ENCODE measurements around the gene CCDC197. TPM values are rescaled to one million over a fixed set of nuclear protein-coding genes. Genes with fewer than 3 reads are reported as not detected.

The CCDC197 gene
- polyA plus RNA-seq, 6 donors from 2014 or later = not detected

DNA sequence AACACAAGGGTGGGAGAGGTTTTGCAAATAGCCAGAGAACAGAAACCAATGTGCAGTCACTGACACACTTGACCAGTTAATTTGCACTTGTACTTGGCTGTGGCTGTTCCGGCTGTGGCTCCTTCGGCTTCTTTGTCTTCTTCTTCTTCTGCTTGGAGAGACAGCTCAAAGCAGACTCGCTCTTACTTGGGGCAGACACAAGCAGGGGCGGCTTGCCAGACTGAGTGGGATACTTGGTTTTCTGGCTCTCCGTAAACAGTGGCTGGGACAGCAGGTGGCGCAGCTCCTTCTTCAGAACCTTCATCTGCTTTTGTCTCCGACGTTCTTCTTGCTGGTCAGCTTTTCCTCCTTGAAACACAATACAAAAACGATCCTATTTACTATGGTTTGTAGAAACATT lies 54.0 kb downstream of the CCDC197 start:
- Mint-ChIP-seq H3K4me1 (peaks cover 2 to 12% (median 7%) of the 10 kb centered on the region in 3 donors), H3K4me3 (peak overlapping the region in 1 of 8 donors; percentile 9), H3K9me3 (no peaks in the 10 kb centered on the region), H3K27ac (peak overlapping the region in 4 of 6 donors; percentile 31 to 72 (median 55)), H3K36me3 (peaks cover 37 to 47% of the 10 kb centered on the region in 2 donors), H3K27me3 (no peaks in the 10 kb centered on the region)
- no peak for DNase-seq
- ATAC-seq (ENCODE audit: low read depth in 2 of 2) = no peak

DNA sequence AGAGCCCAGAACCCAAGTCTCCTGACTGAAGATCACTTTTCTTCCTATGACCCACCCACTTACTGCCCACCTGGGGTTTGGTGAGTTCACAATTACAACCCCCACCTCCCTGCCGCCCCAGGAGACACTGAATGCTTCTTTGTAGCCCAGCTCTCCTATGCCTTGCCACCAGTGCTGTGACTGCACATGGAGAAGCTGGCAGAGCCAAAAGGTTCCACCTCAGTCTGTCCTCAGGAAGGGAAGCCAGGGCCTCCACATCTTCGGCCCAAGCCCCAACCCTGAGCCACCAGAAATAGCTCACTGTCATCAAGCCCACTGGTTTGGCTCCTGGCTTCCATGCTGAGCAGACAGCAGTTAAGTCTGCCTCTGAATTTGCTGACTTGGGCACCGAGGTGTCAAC lies 54.7 kb downstream of the CCDC197 start:
- H3K36me3 Mint-ChIP-seq = peaks cover 44 to 48% of the 10 kb centered on the region in 2 donors
- H3K9me3 Mint-ChIP-seq = no peaks in the 10 kb centered on the region
- peak overlapping the region in 3 of 6 donors; percentile 31 to 56 (median 52) for H3K27ac Mint-ChIP-seq
- peaks cover 2 to 12% (median 10%) of the 10 kb centered on the region in 3 donors for H3K4me1 Mint-ChIP-seq
- H3K4me3 Mint-ChIP-seq = no peak overlapping the region
- DNase-seq = no peak
- no peaks in the 10 kb centered on the region for H3K27me3 Mint-ChIP-seq
- no peak for ATAC-seq (ENCODE audit: low read depth in 2 of 2)

DNA sequence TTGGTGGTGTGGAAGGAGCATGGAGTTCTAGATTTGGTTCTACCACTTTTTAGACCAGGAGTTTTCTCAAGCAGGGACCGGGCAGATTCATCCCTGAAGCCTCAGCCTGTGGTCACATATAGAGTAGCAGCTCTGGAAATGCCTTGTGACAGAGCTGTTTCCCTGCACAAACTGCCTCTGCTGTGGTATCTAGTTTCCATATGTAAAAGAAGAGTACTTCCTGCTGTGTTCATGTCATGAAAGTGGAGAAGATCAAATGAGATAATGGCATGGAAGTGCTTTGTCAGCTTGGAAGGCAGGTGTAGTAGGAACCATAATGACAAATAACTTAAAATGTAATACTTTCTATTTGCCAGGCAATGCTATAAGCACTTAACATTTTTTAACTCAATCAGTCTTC lies 55.1 kb downstream of the CCDC197 start:
- Mint-ChIP-seq H3K4me1 (peaks cover 2 to 12% (median 12%) of the 10 kb centered on the region in 3 donors), H3K27me3 (no peaks in the 10 kb centered on the region), H3K27ac (peak overlapping the region in 3 of 6 donors; percentile 31 to 93 (median 52)), H3K9me3 (no peaks in the 10 kb centered on the region), H3K4me3 (no peak overlapping the region), H3K36me3 (peaks cover 44 to 48% of the 10 kb centered on the region in 2 donors)
- DNase-seq (no peak), ATAC-seq (ENCODE audit: low read depth in 2 of 2) (no peak)

DNA sequence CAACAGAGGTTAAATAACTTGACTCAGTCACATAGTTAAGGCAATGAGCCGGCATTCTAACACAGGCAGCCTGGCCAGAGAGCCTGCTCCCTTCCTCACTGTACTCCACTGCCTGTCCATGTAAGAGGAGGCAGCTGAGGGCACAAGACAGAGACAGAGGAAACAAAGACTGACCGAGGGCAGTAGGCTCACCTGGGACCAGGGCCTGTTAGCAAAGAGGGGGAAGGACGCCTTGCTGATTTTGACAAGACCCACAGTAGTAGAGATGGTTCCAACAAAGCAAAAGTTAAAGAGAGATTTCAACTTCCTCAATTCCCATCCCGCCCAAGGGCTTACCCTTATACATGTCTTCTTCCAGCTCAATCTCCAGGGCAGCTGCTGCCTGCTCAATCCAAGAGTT lies 55.6 kb downstream of the CCDC197 start:
- Mint-ChIP-seq H3K27ac (peak overlapping the region in 2 of 6 donors; percentile 31 to 93), H3K4me1 (peaks cover 2 to 17% (median 15%) of the 10 kb centered on the region in 3 donors), H3K27me3 (no peaks in the 10 kb centered on the region), H3K36me3 (peaks cover 44 to 48% of the 10 kb centered on the region in 2 donors), H3K9me3 (no peaks in the 10 kb centered on the region), H3K4me3 (no peak overlapping the region)
- ATAC-seq (ENCODE audit: low read depth in 2 of 2) (no peak), DNase-seq (no peak)

DNA sequence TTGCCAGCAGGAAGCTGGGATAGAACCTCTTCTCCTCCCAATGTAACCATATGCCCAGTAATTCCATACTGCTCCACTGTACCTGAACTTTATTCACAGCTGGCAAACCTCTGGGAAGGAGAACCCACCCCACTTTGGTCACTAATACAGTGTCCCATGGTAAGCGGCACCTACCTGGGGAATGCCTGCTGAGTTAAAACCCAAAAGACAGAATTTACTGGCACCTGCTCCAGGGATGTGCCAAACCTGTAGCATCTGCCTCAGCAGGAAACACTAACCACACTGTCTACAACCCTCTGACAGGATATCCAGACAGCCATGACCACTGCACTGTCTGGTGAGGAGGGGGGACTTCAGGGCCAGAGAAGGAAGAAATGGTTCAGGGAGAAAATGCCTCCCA lies 57.3 kb downstream of the CCDC197 start:
- H3K4me1 Mint-ChIP-seq = peaks cover 6 to 24% (median 21%) of the 10 kb centered on the region in 3 donors
- no peaks in the 10 kb centered on the region for H3K9me3 Mint-ChIP-seq
- peak in 1 of 2 donors; percentile 16 for ATAC-seq (ENCODE audit: low read depth in 2 of 2)

DNA sequence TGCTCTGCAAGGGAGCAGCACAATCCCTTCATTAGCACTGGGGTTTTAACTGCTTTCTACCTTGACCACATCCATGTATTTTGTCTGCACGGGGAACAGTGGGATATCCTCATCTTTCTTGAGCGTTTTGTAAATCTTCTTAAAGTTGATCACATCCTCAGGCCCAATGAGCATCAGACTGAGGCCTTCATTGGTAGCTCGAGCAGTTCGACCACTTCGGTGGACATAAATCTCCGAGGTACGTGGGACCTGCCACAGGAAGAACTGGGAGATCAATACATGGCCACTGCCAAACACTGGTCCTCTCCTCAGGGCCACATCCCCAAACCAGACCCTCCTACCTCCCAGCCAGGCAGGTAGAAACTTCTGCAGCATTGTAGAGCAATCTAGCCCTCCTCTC lies 57.8 kb downstream of the CCDC197 start:
- H3K27ac Mint-ChIP-seq = peak overlapping the region in 4 of 6 donors; percentile 45 to 80 (median 60)
- ATAC-seq (ENCODE audit: low read depth in 2 of 2) (no peak), DNase-seq (no peak)
- no peaks in the 10 kb centered on the region for H3K9me3 Mint-ChIP-seq
- no peaks in the 10 kb centered on the region for H3K27me3 Mint-ChIP-seq
- H3K36me3 Mint-ChIP-seq = peaks cover 44 to 54% of the 10 kb centered on the region in 2 donors
- peaks cover 6 to 24% (median 21%) of the 10 kb centered on the region in 3 donors for H3K4me1 Mint-ChIP-seq
- no peak overlapping the region for H3K4me3 Mint-ChIP-seq

More for the DNA sequence above, 57.3 kb downstream of the CCDC197 start:
- Mint-ChIP-seq H3K36me3 (peaks cover 45 to 57% of the 10 kb centered on the region in 2 donors), H3K27ac (peak overlapping the region in 3 of 6 donors; percentile 45 to 78 (median 76)), H3K4me3 (no peak overlapping the region), H3K27me3 (no peaks in the 10 kb centered on the region)
- no peak for DNase-seq

DNA sequence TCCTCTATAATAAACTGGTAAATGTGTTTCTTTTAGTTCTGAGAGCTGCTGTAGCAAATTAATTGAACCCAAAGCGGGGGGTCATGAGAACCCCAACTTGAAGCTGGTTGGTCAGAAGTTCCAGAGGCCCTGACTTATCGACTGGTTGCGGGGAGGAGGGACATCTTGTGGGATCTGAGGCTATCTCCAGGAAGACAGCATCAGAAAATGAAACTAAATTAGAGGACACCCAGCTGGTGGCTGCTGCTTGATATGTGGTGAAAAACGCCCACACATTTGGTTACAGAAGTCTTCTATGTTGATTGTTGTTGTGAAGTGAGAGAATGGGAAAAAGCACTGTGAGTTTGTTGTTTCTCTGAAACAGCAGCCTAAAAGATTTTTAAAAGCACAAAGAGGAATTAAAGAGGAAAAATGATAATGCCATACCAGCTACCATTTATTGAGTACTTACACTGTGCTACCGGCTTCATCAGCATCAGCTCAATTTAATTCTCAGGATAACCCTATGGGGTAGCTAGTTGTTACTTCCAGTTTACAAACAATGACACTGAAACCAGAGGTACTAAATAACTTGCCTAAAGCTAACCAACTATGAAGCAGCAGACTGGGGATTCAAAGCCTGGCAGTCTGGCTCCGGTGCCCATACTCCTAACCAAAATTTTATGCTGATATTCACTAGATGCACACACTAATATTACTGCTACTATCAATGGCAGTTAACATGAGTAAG lies 59.6 kb downstream of the CCDC197 start:
- Mint-ChIP-seq H3K4me1 (peaks cover 10 to 25% (median 24%) of the 10 kb centered on the region in 3 donors), H3K4me3 (no peak overlapping the region), H3K9me3 (no peaks in the 10 kb centered on the region), H3K27me3 (no peaks in the 10 kb centered on the region), H3K36me3 (peaks cover 47 to 51% of the 10 kb centered on the region in 2 donors), H3K27ac (peak overlapping the region in 4 of 6 donors; percentile 18 to 89 (median 35))
- ATAC-seq (ENCODE audit: low read depth in 2 of 2) (no peak), DNase-seq (no peak)

DNA sequence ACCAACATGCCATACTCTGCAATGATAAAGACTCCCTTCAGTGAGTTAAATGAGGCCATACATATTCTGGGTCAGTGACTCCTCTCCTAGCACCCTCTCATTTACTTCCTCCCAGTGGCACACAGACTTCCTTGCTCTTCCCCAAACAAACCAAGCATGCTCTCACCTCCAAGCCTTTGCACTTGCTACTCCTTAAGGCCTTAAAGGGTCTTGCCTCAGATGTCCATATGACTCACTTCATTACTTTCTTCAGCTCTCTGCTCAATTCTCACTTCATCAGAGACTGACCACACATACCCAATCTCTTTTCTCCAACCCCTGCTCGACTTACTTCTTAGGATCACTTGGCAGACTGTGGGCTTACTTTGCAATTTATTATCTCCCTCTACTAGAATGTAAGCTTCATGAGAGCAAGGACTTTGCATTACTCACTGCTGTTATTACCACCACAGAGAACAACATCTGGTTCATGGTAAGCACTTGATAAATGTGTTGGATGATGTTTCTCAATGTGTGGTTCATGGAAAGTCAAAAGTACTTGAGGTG lies 61.1 kb downstream of the CCDC197 start:
- ATAC-seq (ENCODE audit: low read depth in 2 of 2) (no peak), DNase-seq (no peak)
- Mint-ChIP-seq H3K9me3 (no peaks in the 10 kb centered on the region), H3K36me3 (peaks cover 50 to 58% of the 10 kb centered on the region in 2 donors), H3K27me3 (no peaks in the 10 kb centered on the region), H3K4me3 (no peak overlapping the region), H3K4me1 (peaks cover 8 to 36% (median 30%) of the 10 kb centered on the region in 3 donors), H3K27ac (peak overlapping the region in 2 of 6 donors; percentile 28 to 62)

Other genes starting within 250 kb of the CCDC197 start
- not detected for gene PRIMA1, start 208.8 kb upstream of the CCDC197 start, polyA plus RNA-seq (ENCODE audit: low read depth in 6 of 6)
- not detected for gene FAM181A, start 70.0 kb upstream of the CCDC197 start, polyA plus RNA-seq (ENCODE audit: low read depth in 6 of 6)
- under 1 TPM in 3 of 6 donors, not detected in 3; 0.18 to 0.62 (median 0.29) TPM for gene ASB2, start 20.7 kb upstream of the CCDC197 start, polyA plus RNA-seq (ENCODE audit: low read depth in 6 of 6)
- under 1 TPM in 5 of 6 donors, not detected in 1; 0.08 to 0.23 (median 0.20) TPM for gene OTUB2, start 29.0 kb downstream of the CCDC197 start, polyA plus RNA-seq (ENCODE audit: low read depth in 6 of 6)
- gene DDX24, start 83.9 kb downstream of the CCDC197 start, polyA plus RNA-seq (ENCODE audit: low read depth in 6 of 6) = 100 to 1,000 TPM in 5 of 6 donors, 10 to 100 TPM in 1; 90.3 to 213 (median 177) TPM
- 10 to 100 TPM in 1 of 6 donors, 1 to 10 TPM in 5; 5.0 to 11.1 (median 5.8) TPM for gene IFI27L1, start 84.0 kb downstream of the CCDC197 start, polyA plus RNA-seq (ENCODE audit: low read depth in 6 of 6)
- not detected for gene IFI27, start 113.4 kb downstream of the CCDC197 start, polyA plus RNA-seq (ENCODE audit: low read depth in 6 of 6)
- 10 to 100 TPM; 62.8 to 96.4 (median 72.6) TPM for gene IFI27L2, start 132.3 kb downstream of the CCDC197 start, polyA plus RNA-seq (ENCODE audit: low read depth in 6 of 6)
- under 1 TPM in 1 of 6 donors, not detected in 5; 0.09 TPM for gene PPP4R4, start 177.0 kb downstream of the CCDC197 start, polyA plus RNA-seq (ENCODE audit: low read depth in 6 of 6)